ENCODE measurements around the gene TREH.

The TREH gene

GRCh38 chr11:118657238-118657637, 22.2 kb downstream of the TREH start:
- Histone ChIP-seq H3K9ac (ENCODE audit: low read length) (no peak overlapping the region), H3K27ac (ENCODE audit: low read depth, low read length) (no peak overlapping the region), H3K27me3 (ENCODE audit: control insufficient read depth, insufficient read depth, low read length) (no peaks in the 10 kb centered on the region), H3K4me3 (ENCODE audit: low read depth, low read length) (no peak overlapping the region), H3K36me3 (ENCODE audit: control insufficient read depth, insufficient read depth, low read length) (peaks cover 46% of the 10 kb centered on the region), H3K4me1 (ENCODE audit: control insufficient read depth, insufficient read depth, low read length) (peaks cover 31% of the 10 kb centered on the region), H3K9me3 (ENCODE audit: control insufficient read depth, insufficient read depth, low read depth, low read length) (no peaks in the 10 kb centered on the region)

GRCh38 chr11:118656563-118657165, 22.8 kb downstream of the TREH start:
- Histone ChIP-seq H3K36me3 (ENCODE audit: control insufficient read depth, insufficient read depth, low read length) (peaks cover 51% of the 10 kb centered on the region), H3K9ac (ENCODE audit: low read length) (no peak overlapping the region), H3K27me3 (ENCODE audit: control insufficient read depth, insufficient read depth, low read length) (no peaks in the 10 kb centered on the region), H3K4me3 (ENCODE audit: low read depth, low read length) (no peak overlapping the region), H3K9me3 (ENCODE audit: control insufficient read depth, insufficient read depth, low read depth, low read length) (no peaks in the 10 kb centered on the region), H3K27ac (ENCODE audit: low read depth, low read length) (no peak overlapping the region), H3K4me1 (ENCODE audit: control insufficient read depth, insufficient read depth, low read length) (peaks cover 31% of the 10 kb centered on the region)

- Histone ChIP-seq H3K27me3 (ENCODE audit: control insufficient read depth, insufficient read depth, low read length) (no peaks in the 10 kb centered on the region), H3K4me1 (ENCODE audit: control insufficient read depth, insufficient read depth, low read length) (peaks cover 28% of the 10 kb centered on the region), H3K27ac (ENCODE audit: low read depth, low read length) (no peak overlapping the region), H3K9me3 (ENCODE audit: control insufficient read depth, insufficient read depth, low read depth, low read length) (no peaks in the 10 kb centered on the region), H3K9ac (ENCODE audit: low read length) (no peak overlapping the region), H3K4me3 (ENCODE audit: low read depth, low read length) (no peak overlapping the region), H3K36me3 (ENCODE audit: control insufficient read depth, insufficient read depth, low read length) (peaks cover 59% of the 10 kb centered on the region)
These were observed 23.8 kb downstream of the TREH start for GRCh38 chr11:118655486-118656190.

- H3K36me3 ChIP-seq (ENCODE audit: control insufficient read depth, insufficient read depth, low read length), result peaks cover 72% of the 10 kb centered on the region
- no peaks in the 10 kb centered on the region for H3K27me3 ChIP-seq (ENCODE audit: control insufficient read depth, insufficient read depth, low read length)
- H3K27ac ChIP-seq (ENCODE audit: low read depth, low read length), result no peak overlapping the region
- H3K4me3 ChIP-seq (ENCODE audit: low read depth, low read length), result no peak overlapping the region
- H3K9ac ChIP-seq (ENCODE audit: low read length), result no peak overlapping the region
- H3K9me3 ChIP-seq (ENCODE audit: control insufficient read depth, insufficient read depth, low read depth, low read length), result no peaks in the 10 kb centered on the region
- peaks cover 12% of the 10 kb centered on the region for H3K4me1 ChIP-seq (ENCODE audit: control insufficient read depth, insufficient read depth, low read length)
These were observed 25.6 kb downstream of the TREH start for GRCh38 chr11:118653684-118654390.

- peaks cover 83% of the 10 kb centered on the region for H3K36me3 ChIP-seq (ENCODE audit: control insufficient read depth, insufficient read depth, low read length)
- no peak overlapping the region for H3K9ac ChIP-seq (ENCODE audit: low read length)
- H3K9me3 ChIP-seq (ENCODE audit: control insufficient read depth, insufficient read depth, low read depth, low read length), result no peaks in the 10 kb centered on the region
- no peak overlapping the region for H3K4me3 ChIP-seq (ENCODE audit: low read depth, low read length)
- H3K27ac ChIP-seq (ENCODE audit: low read depth, low read length), result no peak overlapping the region
- no peaks in the 10 kb centered on the region for H3K27me3 ChIP-seq (ENCODE audit: control insufficient read depth, insufficient read depth, low read length)
- peaks cover 1% of the 10 kb centered on the region; the same call in 1 of the 2 replicates for H3K4me1 ChIP-seq (ENCODE audit: control insufficient read depth, insufficient read depth, low read length)
These were observed 26.7 kb downstream of the TREH start for GRCh38 chr11:118652681-118653181.

GRCh38 chr11:118651820-118652219, 27.6 kb downstream of the TREH start:
- Histone ChIP-seq H3K36me3 (ENCODE audit: control insufficient read depth, insufficient read depth, low read length) (peaks cover 84% of the 10 kb centered on the region), H3K4me1 (ENCODE audit: control insufficient read depth, insufficient read depth, low read length) (no peaks in the 10 kb centered on the region), H3K27ac (ENCODE audit: low read depth, low read length) (no peak overlapping the region), H3K9me3 (ENCODE audit: control insufficient read depth, insufficient read depth, low read depth, low read length) (no peaks in the 10 kb centered on the region), H3K27me3 (ENCODE audit: control insufficient read depth, insufficient read depth, low read length) (no peaks in the 10 kb centered on the region), H3K9ac (ENCODE audit: low read length) (no peak overlapping the region), H3K4me3 (ENCODE audit: low read depth, low read length) (no peak overlapping the region)

DNA sequence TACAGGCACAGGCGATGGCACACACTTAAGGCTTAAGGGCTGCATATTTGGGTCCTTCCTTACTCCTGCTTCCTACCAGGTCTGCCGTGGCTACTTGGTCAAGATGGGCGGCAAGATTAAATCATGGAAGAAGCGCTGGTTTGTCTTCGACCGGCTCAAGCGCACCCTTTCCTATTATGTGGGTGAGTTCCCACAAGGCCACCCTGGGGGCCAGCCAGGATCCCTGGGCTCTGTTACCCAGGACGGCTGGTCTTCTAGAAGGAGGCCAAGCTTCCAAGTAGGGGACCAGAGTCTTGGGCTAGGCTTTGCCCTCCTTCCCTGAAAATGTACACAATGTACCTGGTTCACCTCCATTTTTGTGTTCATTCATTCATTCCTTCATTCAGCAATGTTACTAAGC, 29.1 kb downstream of the TREH start:
- H3K27ac ChIP-seq (ENCODE audit: low read depth, low read length), result no peak overlapping the region
- H3K36me3 ChIP-seq (ENCODE audit: control insufficient read depth, insufficient read depth, low read length), result peaks cover 83% of the 10 kb centered on the region
- H3K4me1 ChIP-seq (ENCODE audit: control insufficient read depth, insufficient read depth, low read length), result no peaks in the 10 kb centered on the region

DNA sequence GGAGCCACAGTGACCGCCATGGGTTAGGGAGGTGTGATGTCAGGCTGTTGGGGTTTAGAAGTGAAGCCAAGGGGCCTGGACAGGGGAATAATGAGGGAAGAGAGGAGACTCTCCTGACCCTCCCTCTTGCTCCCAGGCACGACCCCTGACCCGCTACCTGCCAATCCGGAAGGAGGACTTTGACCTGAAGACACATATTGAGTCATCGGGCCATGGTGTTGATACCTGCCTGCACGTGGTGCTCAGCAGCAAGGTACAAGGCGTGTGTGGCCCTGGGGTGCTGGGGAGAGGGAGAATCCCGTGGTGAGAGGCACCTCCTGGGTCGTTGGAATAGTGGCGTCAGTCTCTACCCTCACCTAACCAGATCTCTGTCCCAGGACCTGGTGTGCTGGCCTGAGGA, 29.5 kb downstream of the TREH start:
- Histone ChIP-seq H3K9me3 (ENCODE audit: control insufficient read depth, insufficient read depth, low read depth, low read length) (no peaks in the 10 kb centered on the region), H3K9ac (ENCODE audit: low read length) (no peak overlapping the region), H3K4me1 (ENCODE audit: control insufficient read depth, insufficient read depth, low read length) (no peaks in the 10 kb centered on the region), H3K4me3 (ENCODE audit: low read depth, low read length) (no peak overlapping the region), H3K36me3 (ENCODE audit: control insufficient read depth, insufficient read depth, low read length) (peaks cover 83% of the 10 kb centered on the region), H3K27me3 (ENCODE audit: control insufficient read depth, insufficient read depth, low read length) (no peaks in the 10 kb centered on the region), H3K27ac (ENCODE audit: low read depth, low read length) (no peak overlapping the region)

More for the DNA sequence above, 29.1 kb downstream of the TREH start:
- H3K4me3 ChIP-seq (ENCODE audit: low read depth, low read length), result no peak overlapping the region
- no peaks in the 10 kb centered on the region for H3K27me3 ChIP-seq (ENCODE audit: control insufficient read depth, insufficient read depth, low read length)
- no peaks in the 10 kb centered on the region for H3K9me3 ChIP-seq (ENCODE audit: control insufficient read depth, insufficient read depth, low read depth, low read length)
- H3K9ac ChIP-seq (ENCODE audit: low read length), result no peak overlapping the region

DNA sequence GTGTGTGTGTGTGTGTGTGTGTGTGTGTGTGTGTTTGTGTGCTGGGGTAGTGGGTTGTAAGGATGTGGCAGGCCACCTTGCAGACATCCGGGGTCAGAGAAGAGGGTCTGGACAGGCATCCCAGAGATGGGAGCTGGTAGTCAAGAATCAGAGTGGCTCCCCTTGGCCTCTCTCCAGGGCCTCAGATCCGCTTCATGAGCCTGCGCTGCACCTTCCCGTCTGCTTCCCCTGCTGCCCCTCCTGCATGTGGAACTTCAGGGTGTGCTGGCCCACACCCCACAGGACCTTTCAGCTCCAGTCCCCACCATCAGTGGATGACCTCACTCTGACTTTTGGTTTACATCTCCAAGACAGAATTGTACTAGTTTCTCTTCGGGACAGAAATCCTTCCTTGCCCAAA, 31.2 kb downstream of the TREH start:
- no peak overlapping the region for H3K9ac ChIP-seq (ENCODE audit: low read length)
- H3K27ac ChIP-seq (ENCODE audit: low read depth, low read length), result no peak overlapping the region
- H3K4me1 ChIP-seq (ENCODE audit: control insufficient read depth, insufficient read depth, low read length), result no peaks in the 10 kb centered on the region
- no peak overlapping the region for H3K4me3 ChIP-seq (ENCODE audit: low read depth, low read length)
- no peaks in the 10 kb centered on the region for H3K27me3 ChIP-seq (ENCODE audit: control insufficient read depth, insufficient read depth, low read length)
- H3K36me3 ChIP-seq (ENCODE audit: control insufficient read depth, insufficient read depth, low read length), result peaks cover 87% of the 10 kb centered on the region
- H3K9me3 ChIP-seq (ENCODE audit: control insufficient read depth, insufficient read depth, low read depth, low read length), result no peaks in the 10 kb centered on the region

GRCh38 chr11:118646393-118646792, 33.1 kb downstream of the TREH start:
- no peaks in the 10 kb centered on the region for H3K4me1 ChIP-seq (ENCODE audit: control insufficient read depth, insufficient read depth, low read length)
- peaks cover 88% of the 10 kb centered on the region for H3K36me3 ChIP-seq (ENCODE audit: control insufficient read depth, insufficient read depth, low read length)
- no peaks in the 10 kb centered on the region for H3K9me3 ChIP-seq (ENCODE audit: control insufficient read depth, insufficient read depth, low read depth, low read length)
- no peak overlapping the region for H3K27ac ChIP-seq (ENCODE audit: low read depth, low read length)
- no peaks in the 10 kb centered on the region for H3K27me3 ChIP-seq (ENCODE audit: control insufficient read depth, insufficient read depth, low read length)
- no peak overlapping the region for H3K9ac ChIP-seq (ENCODE audit: low read length)
- no peak overlapping the region for H3K4me3 ChIP-seq (ENCODE audit: low read depth, low read length)

Data from HUES6 (cell line).